OCI-LY3 (cell line): Measurements from ENCODE around the gene DAGLB.
"Not testable (repeated sequence)": the region's sequence is repeated elsewhere in the genome, so short reads cannot be mapped to it uniquely, and the experiment has no call there.

ENCODE experiments used
- H2AFZ ChIP-seq: fragments of 200-600, 300-600 bp; shearing (Covaris generic); 2 replicates; pipeline ENCODE4 v1.6.0; 2014; ENCODE audit warnings: antibody characterized with exemption, low read depth, low read length
- H3K27ac ChIP-seq: fragments of 200-600, 300-600 bp; sonication (generic); 2 replicates; pipeline ENCODE4 v1.5.1; 2014; ENCODE audit warnings: mild to moderate bottlenecking, low read length, moderate library complexity, mixed read lengths
- H3K27me3 ChIP-seq: fragments of 200-600, 300-600 bp; sonication (generic); 2 replicates; pipeline ENCODE4 v1.6.1; 2014; ENCODE audit warnings: low read depth, low read length, mixed read lengths
- H3K36me3 ChIP-seq: fragments of 200-600, 300-600 bp; sonication (generic); replicated peaks from 2 replicates; pipeline ENCODE3; 2014; ENCODE audit warnings: low read depth, low read length, mixed read lengths
- H3K4me1 ChIP-seq: fragments of 300-600, 200-600 bp; sonication (generic); 2 replicates; pipeline ENCODE4 v1.6.1; 2014; ENCODE audit warnings: low read length, mixed read lengths
- H3K4me2 ChIP-seq: fragments of 200-600, 300-600 bp; sonication (generic); 2 replicates; pipeline ENCODE4 v1.6.1; 2014; ENCODE audit warnings: low read length, mixed read lengths
- H3K4me3 ChIP-seq: fragments of 300-600, 200-600 bp; sonication (generic); 2 replicates; pipeline ENCODE4 v1.5.1; 2014; ENCODE audit warnings: antibody characterized with exemption, mild to moderate bottlenecking, low read length, moderate library complexity
- H3K79me2 ChIP-seq: fragments of 300-600, 200-600 bp; shearing (Covaris generic); 2 replicates; pipeline ENCODE4 v1.6.1; 2014; ENCODE audit warnings: mild to moderate bottlenecking, low read length, mixed read lengths
- H3K9ac ChIP-seq: fragments of 300-600, 200-600 bp; shearing (Covaris generic); 2 replicates; pipeline ENCODE4 v1.6.0; 2014; ENCODE audit warnings: mild to moderate bottlenecking, low read length, moderate library complexity
- H3K9me3 ChIP-seq: fragments of 200-600, 300-600 bp; shearing (Covaris generic); 2 replicates; pipeline ENCODE4 v1.6.1; 2014; ENCODE audit warnings: low read length, mixed read lengths; ENCODE audit not compliant: insufficient read depth
- H4K20me1 ChIP-seq: fragments of 200-600, 300-600 bp; sonication (generic); 2 replicates; pipeline ENCODE4 v1.6.1; 2016; ENCODE audit warnings: low read length, mixed read lengths; ENCODE audit not compliant: insufficient read depth
- CTCF ChIP-seq: fragments of 200-600, 300-600 bp; sonication (generic); IDR thresholded peaks from 2 replicates; pipeline ENCODE4 v1.5.1; 2014; ENCODE audit warnings: antibody characterized with exemption, low read length, low read depth
- EZH2phosphoT487 ChIP-seq: fragments of 200-600 bp; shearing (Covaris generic); IDR thresholded peaks from 2 replicates; pipeline ENCODE4 v1.6.1; 2018; ENCODE audit warnings: antibody characterized with exemption, mixed run types, low read depth

DAGLB gene

DNA sequence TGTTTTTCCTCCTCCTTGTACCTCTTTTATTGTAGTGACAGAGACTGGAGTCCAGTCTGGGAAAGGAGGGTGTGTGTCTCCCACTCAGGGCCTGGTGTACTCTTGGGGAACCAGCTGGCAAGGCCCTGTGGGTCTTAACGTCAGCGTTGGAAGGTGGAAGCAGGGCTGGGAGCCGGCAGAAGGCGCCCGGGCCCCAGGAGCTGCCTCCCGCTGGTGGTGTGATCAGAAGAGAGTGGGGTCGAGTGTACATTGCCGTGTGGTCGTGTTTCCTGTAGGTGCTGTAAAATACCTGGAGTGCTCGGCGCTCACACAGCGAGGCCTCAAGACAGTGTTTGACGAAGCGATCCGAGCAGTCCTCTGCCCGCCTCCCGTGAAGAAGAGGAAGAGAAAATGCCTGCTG, 45.7 kb downstream of the DAGLB start:
- no peak overlapping the region for H3K27ac ChIP-seq
- no peak overlapping the region for H3K9ac ChIP-seq
- no peak overlapping the region for H2AFZ ChIP-seq
- peaks cover 42% of the 10 kb centered on the region for H3K79me2 ChIP-seq
- H3K4me2 ChIP-seq, result no peak overlapping the region
- peaks cover 24% of the 10 kb centered on the region for H3K36me3 ChIP-seq
- H3K4me3 ChIP-seq, result no peak overlapping the region
- peaks cover 9% of the 10 kb centered on the region; the same call in 1 of the 2 replicates for H4K20me1 ChIP-seq
- TF ChIP-seq CTCF (no peak), EZH2phosphoT487 (no peak)
- H3K4me1 ChIP-seq, result no peaks in the 10 kb centered on the region
- no peaks in the 10 kb centered on the region for H3K27me3 ChIP-seq
- H3K9me3 ChIP-seq, result no peaks in the 10 kb centered on the region

- TF ChIP-seq CTCF (no peak), EZH2phosphoT487 (no peak)
- Histone ChIP-seq H3K79me2 (peaks cover 44% of the 10 kb centered on the region), H3K9me3 (no peaks in the 10 kb centered on the region), H4K20me1 (peaks cover 9% of the 10 kb centered on the region; the same call in 1 of the 2 replicates), H3K9ac (no peak overlapping the region), H3K4me1 (no peaks in the 10 kb centered on the region), H3K36me3 (peaks cover 24% of the 10 kb centered on the region), H3K27ac (no peak overlapping the region), H3K4me2 (no peak overlapping the region), H3K4me3 (no peak overlapping the region), H2AFZ (no peak overlapping the region), H3K27me3 (no peaks in the 10 kb centered on the region)
Measured at GRCh38 chr7:6401536-6401935, 46.2 kb downstream of the DAGLB start.

DNA sequence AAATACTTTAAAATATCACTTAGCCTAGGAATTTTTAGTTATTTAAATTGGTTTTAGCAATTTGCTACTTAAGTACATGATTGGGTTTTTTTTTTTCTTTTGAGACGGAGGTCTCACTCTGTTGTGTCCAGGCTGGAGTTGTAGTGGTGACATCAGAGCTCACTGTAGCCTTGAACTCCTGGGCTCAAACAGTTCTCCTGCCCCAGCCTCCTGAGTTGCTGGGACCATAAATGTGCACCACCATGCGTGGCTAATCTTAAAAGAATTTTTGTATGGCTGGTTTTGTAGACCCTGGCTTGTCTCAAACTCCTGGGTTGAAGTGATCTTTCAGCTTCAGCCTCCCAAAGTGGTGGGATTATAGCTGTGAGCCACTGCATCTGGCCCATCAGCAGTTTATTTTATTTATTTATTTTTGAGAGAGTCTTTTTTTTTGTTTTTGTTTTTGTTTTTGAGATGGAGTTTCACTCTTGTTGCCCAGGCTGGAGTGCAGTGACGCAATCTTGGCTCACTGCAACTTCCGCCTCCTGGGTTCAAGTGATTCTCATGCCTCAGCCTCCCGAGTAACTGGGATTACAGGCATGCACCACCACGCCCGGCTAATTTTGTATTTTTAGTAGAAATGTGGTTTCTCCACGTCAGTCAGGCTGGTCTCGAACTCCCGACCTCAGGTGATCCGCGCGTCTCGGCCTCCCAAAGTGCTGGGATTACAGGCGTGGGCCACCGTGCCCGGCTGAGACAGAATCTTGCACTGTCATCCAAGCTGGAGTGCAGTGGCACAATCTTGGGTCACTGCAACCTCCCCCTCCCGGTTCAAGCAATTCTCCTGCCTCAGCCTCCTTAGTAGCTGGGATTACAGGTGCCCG, 47.3 kb downstream of the DAGLB start:
- not testable (repeated sequence) for H3K4me2 ChIP-seq, H3K9me3 ChIP-seq, H3K4me3 ChIP-seq, H3K27ac ChIP-seq, H3K27me3 ChIP-seq, H3K9ac ChIP-seq, H3K4me1 ChIP-seq, H2AFZ ChIP-seq
- Histone ChIP-seq H4K20me1 (peaks cover 17% of the 10 kb centered on the region), H3K36me3 (peaks cover 22% of the 10 kb centered on the region), H3K79me2 (peaks cover 55% of the 10 kb centered on the region)

- H2AFZ ChIP-seq, result no peak overlapping the region
- H3K4me3 ChIP-seq, result no peak overlapping the region
- no peak overlapping the region for H3K4me2 ChIP-seq
- TF ChIP-seq EZH2phosphoT487, result no peak
- no peak for TF ChIP-seq CTCF
- H3K27me3 ChIP-seq, result no peaks in the 10 kb centered on the region
- peaks cover 23% of the 10 kb centered on the region for H3K36me3 ChIP-seq
- H3K79me2 ChIP-seq, result peaks cover 66% of the 10 kb centered on the region
- peaks cover 19% of the 10 kb centered on the region for H4K20me1 ChIP-seq
- H3K27ac ChIP-seq, result no peak overlapping the region
- no peaks in the 10 kb centered on the region for H3K4me1 ChIP-seq
- H3K9me3 ChIP-seq, result no peaks in the 10 kb centered on the region
- no peak overlapping the region for H3K9ac ChIP-seq
Measured at GRCh38 chr7:6399351-6399750, 48.4 kb downstream of the DAGLB start.
